ENCODE data around the gene UHRF1. TPM values are rescaled to one million over a fixed set of nuclear protein-coding genes. Genes with fewer than 3 reads are reported as not detected.

The UHRF1 gene
- 142 and 143 TPM in 2 replicates for total RNA-seq

GRCh38 chr19:4909156-4909896 lies at the start of gene UHRF1:
Gene UHRF1 (plus strand): TSS chr19:4909501. CDS start chr19:4910886, 1,385 bp downstream.
- peaks cover 20% of the 10 kb centered on the region for H3K36me3 Mint-ChIP-seq (ENCODE audit: low read depth)
- H3K9me3 Mint-ChIP-seq = no peaks in the 10 kb centered on the region
- intact Hi-C loops (cut with micrococcal nuclease) = no loop called here
- peak within 1 kb of the TSS; percentile 89 for H3K4me3 Mint-ChIP-seq
- DNase-seq (ENCODE audit: low spot score) = peak; percentile 57
- peak within 1 kb of the TSS; percentile 84 for H3K27ac Mint-ChIP-seq
- peaks cover 29% of the 10 kb centered on the region for H3K4me1 Mint-ChIP-seq (ENCODE audit: low read depth)
- no peaks in the 10 kb centered on the region for H3K27me3 Mint-ChIP-seq (ENCODE audit: insufficient read depth)

DNA sequence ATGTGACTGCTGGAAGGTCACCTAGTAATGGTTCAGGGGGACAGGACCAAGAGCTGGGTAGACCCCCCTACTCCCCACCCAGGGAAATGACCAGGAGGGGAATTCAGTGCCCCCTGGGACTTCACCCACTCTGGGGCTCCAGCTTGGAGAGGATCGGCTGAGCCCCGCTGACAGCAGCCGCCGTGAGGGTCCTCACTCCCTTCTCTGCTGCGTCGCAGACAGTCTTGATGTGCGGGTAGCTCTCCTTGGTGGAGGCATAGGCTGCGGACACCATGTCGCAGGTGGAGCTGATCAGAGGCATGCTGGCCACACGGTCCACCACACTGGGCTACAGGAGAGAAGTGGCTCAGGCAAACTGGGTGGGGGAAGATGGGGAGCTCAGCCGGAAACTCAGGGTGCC lies 49.6 kb upstream of the UHRF1 start:
- no peaks in the 10 kb centered on the region for H3K9me3 Mint-ChIP-seq
- intact Hi-C loops (cut with micrococcal nuclease) = no loop called here
- H3K27ac Mint-ChIP-seq = no peak overlapping the region
- DNase-seq (ENCODE audit: low spot score) = no peak
- H3K4me3 Mint-ChIP-seq = no peak overlapping the region
- H3K4me1 Mint-ChIP-seq (ENCODE audit: low read depth) = no peaks in the 10 kb centered on the region
- no peaks in the 10 kb centered on the region for H3K36me3 Mint-ChIP-seq (ENCODE audit: low read depth)
- no peaks in the 10 kb centered on the region for H3K27me3 Mint-ChIP-seq (ENCODE audit: insufficient read depth)

- no peaks in the 10 kb centered on the region for H3K27me3 Mint-ChIP-seq (ENCODE audit: insufficient read depth)
- no peaks in the 10 kb centered on the region for H3K9me3 Mint-ChIP-seq
- H3K27ac Mint-ChIP-seq = no peak overlapping the region
- DNase-seq (ENCODE audit: low spot score) = no peak
- H3K4me3 Mint-ChIP-seq = no peak overlapping the region
- no peaks in the 10 kb centered on the region for H3K36me3 Mint-ChIP-seq (ENCODE audit: low read depth)
- intact Hi-C loops (cut with micrococcal nuclease) = no loop called here
- peaks cover under 1% of the 10 kb centered on the region for H3K4me1 Mint-ChIP-seq (ENCODE audit: low read depth)
Observed at GRCh38 chr19:4861147-4861546, 48.2 kb upstream of the UHRF1 start.

- H3K36me3 Mint-ChIP-seq (ENCODE audit: low read depth) = no peaks in the 10 kb centered on the region
- peak overlapping the region; percentile 85 for H3K4me3 Mint-ChIP-seq
- peaks cover 2% of the 10 kb centered on the region for H3K27me3 Mint-ChIP-seq (ENCODE audit: insufficient read depth)
- H3K9me3 Mint-ChIP-seq = no peaks in the 10 kb centered on the region
- peak; percentile 14 for DNase-seq (ENCODE audit: low spot score)
- H3K4me1 Mint-ChIP-seq (ENCODE audit: low read depth) = peaks cover 28% of the 10 kb centered on the region
- H3K27ac Mint-ChIP-seq = peak overlapping the region; percentile 48
- intact Hi-C loops (cut with micrococcal nuclease) = loop anchor here (1.0 to 5.0 kb wide), 8 partner anchors 36 to 197 kb away; partner anchors contain the start of genes FEM1A, MYDGF and TICAM1
Observed at GRCh38 chr19:4866595-4867424, 42.5 kb upstream of the UHRF1 start.

- Mint-ChIP-seq H3K27ac (peak within 1 kb of the TSS; percentile 55), H3K27me3 (ENCODE audit: insufficient read depth) (peaks cover 6% of the 10 kb centered on the region), H3K4me1 (ENCODE audit: low read depth) (peaks cover 31% of the 10 kb centered on the region), H3K4me3 (peak within 1 kb of the TSS; percentile 85), H3K9me3 (no peaks in the 10 kb centered on the region), H3K36me3 (ENCODE audit: low read depth) (no peaks in the 10 kb centered on the region)
- intact Hi-C loops (cut with micrococcal nuclease) = loop anchor here (1.0 to 5.0 kb wide), 8 partner anchors 37 to 197 kb away; partner anchors contain the start of genes FEM1A, MYDGF and TICAM1
- peak; percentile 86 for DNase-seq (ENCODE audit: low spot score)
Observed at GRCh38 chr19:4867534-4868285, 41.6 kb upstream of the UHRF1 start, which contains the start of gene PLIN3. Gene PLIN3 (minus strand): TSS chr19:4867667. CDS start chr19:4861394, 6,273 bp downstream.

- peaks cover 6% of the 10 kb centered on the region for H3K27me3 Mint-ChIP-seq (ENCODE audit: insufficient read depth)
- H3K4me3 Mint-ChIP-seq = peak overlapping the region; percentile 85
- H3K9me3 Mint-ChIP-seq = no peaks in the 10 kb centered on the region
- peaks cover 34% of the 10 kb centered on the region for H3K4me1 Mint-ChIP-seq (ENCODE audit: low read depth)
- peak overlapping the region; percentile 55 for H3K27ac Mint-ChIP-seq
- intact Hi-C loops (cut with micrococcal nuclease) = loop anchor here (5.0 kb wide), 1 partner anchor 136 kb away; no protein-coding TSS in a partner anchor
- H3K36me3 Mint-ChIP-seq (ENCODE audit: low read depth) = no peaks in the 10 kb centered on the region
- no peak for DNase-seq (ENCODE audit: low spot score)
Observed at GRCh38 chr19:4868286-4868834, 40.9 kb upstream of the UHRF1 start.

DNA sequence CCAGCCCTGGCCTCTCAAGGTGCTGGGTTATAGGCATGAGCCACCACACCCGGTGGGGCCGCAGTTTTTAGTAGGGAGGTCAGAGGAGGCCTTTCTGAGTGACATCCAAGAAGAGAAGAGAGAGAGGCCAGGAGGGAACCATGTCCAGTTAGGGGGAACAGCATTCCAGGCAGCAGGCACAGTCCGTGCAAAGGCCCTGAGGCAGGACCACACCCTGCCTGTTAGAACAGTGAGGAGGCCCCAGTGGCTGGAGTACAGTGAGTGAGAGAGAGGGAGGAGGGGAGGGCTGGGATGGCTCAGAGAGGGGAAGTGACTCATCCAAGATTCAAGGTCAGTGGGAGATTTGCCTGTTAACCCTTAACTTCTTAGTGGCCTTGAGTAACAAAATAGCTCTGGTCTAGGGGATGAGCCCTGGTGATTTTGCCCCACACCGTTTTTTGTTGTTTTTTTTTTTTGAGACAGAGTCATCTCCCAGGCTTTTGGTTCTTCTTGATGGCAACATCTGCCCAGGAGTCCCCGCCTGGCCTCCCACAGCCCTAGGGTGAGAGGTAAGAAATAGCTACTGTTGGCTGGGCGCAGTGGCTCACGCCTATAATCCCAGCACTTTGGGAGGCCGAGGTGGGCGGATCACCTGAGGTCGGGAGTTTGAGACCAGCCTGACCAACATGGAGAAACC lies 39.1 kb upstream of the UHRF1 start:
- no peaks in the 10 kb centered on the region for H3K36me3 Mint-ChIP-seq (ENCODE audit: low read depth)
- no peak for DNase-seq (ENCODE audit: low spot score)
- H3K27me3 Mint-ChIP-seq (ENCODE audit: insufficient read depth) = peaks cover 6% of the 10 kb centered on the region
- H3K27ac Mint-ChIP-seq = no peak overlapping the region
- peaks cover 34% of the 10 kb centered on the region for H3K4me1 Mint-ChIP-seq (ENCODE audit: low read depth)
- no peak overlapping the region for H3K4me3 Mint-ChIP-seq
- H3K9me3 Mint-ChIP-seq = no peaks in the 10 kb centered on the region
- intact Hi-C loops (cut with micrococcal nuclease) = no loop called here

DNA sequence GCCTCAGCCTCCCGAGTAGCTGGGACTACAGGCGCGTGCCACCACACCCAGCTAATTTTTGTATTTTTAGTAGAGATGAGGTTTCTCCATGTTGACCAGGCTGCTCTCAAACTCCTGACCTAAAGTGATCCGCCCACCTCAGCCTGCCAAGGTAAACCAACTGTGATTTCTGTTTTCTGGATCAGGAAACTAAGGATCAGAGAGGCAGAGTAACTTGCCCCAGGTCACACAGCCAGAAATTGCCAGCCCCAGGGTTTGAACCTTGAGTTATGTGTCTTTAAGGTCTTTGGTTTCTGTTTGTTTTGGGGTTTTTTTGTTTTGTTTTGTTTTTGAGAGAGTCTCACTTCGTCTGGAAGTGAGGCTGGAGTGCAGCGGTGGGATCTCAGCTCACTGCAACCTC lies 37.6 kb upstream of the UHRF1 start:
- no peaks in the 10 kb centered on the region for H3K36me3 Mint-ChIP-seq (ENCODE audit: low read depth)
- no peak for DNase-seq (ENCODE audit: low spot score)
- H3K27ac Mint-ChIP-seq = no peak overlapping the region
- peaks cover 6% of the 10 kb centered on the region for H3K27me3 Mint-ChIP-seq (ENCODE audit: insufficient read depth)
- peaks cover 28% of the 10 kb centered on the region for H3K4me1 Mint-ChIP-seq (ENCODE audit: low read depth)
- no peaks in the 10 kb centered on the region for H3K9me3 Mint-ChIP-seq
- intact Hi-C loops (cut with micrococcal nuclease) = loop anchor here (1.0 kb wide), 2 partner anchors 40 to 160 kb away; no protein-coding TSS in a partner anchor
- no peak overlapping the region for H3K4me3 Mint-ChIP-seq

- intact Hi-C loops (cut with micrococcal nuclease) = no loop called here
- peaks cover 18% of the 10 kb centered on the region for H3K4me1 Mint-ChIP-seq (ENCODE audit: low read depth)
- no peaks in the 10 kb centered on the region for H3K36me3 Mint-ChIP-seq (ENCODE audit: low read depth)
- H3K27ac Mint-ChIP-seq = no peak overlapping the region
- peaks cover 8% of the 10 kb centered on the region for H3K27me3 Mint-ChIP-seq (ENCODE audit: insufficient read depth)
- no peak overlapping the region for H3K4me3 Mint-ChIP-seq
- no peak for DNase-seq (ENCODE audit: low spot score)
- H3K9me3 Mint-ChIP-seq = no peaks in the 10 kb centered on the region
Observed at GRCh38 chr19:4873930-4874329, 35.4 kb upstream of the UHRF1 start.

DNA sequence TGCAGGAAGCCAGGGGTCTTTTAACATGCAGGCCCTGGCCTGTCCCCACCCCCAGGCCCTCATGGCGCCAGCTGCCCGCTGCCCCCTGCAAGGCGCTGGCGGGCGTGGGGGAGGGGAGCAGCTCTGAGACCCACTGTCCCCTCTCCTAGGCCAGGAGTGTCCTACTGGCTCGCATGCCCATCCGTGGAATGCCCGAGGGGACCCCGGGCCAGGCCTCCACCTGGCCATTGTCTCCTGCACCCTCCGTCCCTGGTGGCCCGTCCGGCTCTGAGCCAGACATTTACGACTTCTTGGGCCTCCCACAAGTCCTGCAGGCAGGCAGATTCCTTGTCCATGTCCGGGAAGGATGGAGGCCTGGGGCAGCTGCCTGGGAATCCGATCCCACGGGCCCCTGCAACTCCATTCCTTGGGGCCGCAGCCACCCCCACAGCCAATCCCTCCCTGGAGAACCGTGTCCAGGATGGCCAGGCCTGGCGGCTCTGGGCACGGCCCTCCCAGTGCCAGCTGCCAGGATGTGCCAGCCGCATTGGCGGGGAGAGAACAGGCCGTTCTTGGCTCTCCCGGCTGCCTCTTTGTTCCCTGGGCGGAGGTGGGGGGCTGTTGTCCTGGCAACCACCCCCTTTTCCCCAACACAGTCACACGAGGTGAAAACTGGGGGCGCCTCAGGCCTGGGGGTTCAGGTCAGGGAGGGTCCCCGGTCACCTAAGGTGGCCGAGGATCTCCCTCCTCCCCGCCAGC lies 31.4 kb upstream of the UHRF1 start:
- intact Hi-C loops (cut with micrococcal nuclease) = no loop called here

DNA sequence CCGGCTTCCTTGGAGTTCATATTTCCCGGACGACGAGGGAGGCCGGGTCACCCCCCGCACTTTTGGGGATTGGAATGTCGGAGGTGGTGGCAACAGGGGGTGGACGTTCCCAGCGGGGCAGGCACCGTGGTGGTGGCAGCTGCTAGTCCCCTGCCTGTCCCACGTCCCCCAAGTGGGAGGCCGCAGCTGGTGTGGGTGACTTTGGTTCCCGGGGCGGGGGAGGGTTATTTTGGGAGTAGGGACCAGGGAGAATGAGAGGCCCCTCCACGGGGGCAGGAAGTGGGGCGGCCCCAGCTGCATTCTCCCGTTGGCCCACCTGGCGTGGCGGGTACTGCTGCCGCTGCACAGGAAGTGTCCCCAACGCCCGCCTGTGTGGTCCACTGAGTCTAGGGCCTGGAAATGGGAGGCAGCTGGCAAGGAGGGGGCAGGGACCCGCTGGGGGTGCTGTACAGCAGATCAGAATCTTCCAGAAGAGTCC lies 30.8 kb upstream of the UHRF1 start:
- no peaks in the 10 kb centered on the region for H3K36me3 Mint-ChIP-seq (ENCODE audit: low read depth)
- peaks cover 2% of the 10 kb centered on the region for H3K27me3 Mint-ChIP-seq (ENCODE audit: insufficient read depth)
- no peak overlapping the region for H3K27ac Mint-ChIP-seq
- H3K4me1 Mint-ChIP-seq (ENCODE audit: low read depth) = no peaks in the 10 kb centered on the region
- intact Hi-C loops (cut with micrococcal nuclease) = no loop called here
- no peak overlapping the region for H3K4me3 Mint-ChIP-seq
- H3K9me3 Mint-ChIP-seq = no peaks in the 10 kb centered on the region
- no peak for DNase-seq (ENCODE audit: low spot score)

More for the DNA sequence above, 31.4 kb upstream of the UHRF1 start:
- Mint-ChIP-seq H3K4me3 (no peak overlapping the region), H3K27ac (no peak overlapping the region), H3K4me1 (ENCODE audit: low read depth) (peaks cover under 1% of the 10 kb centered on the region), H3K9me3 (no peaks in the 10 kb centered on the region), H3K36me3 (ENCODE audit: low read depth) (no peaks in the 10 kb centered on the region), H3K27me3 (ENCODE audit: insufficient read depth) (peaks cover 2% of the 10 kb centered on the region)
- DNase-seq (ENCODE audit: low spot score) = no peak
